Activated T-cell treated with anti-CD3 and anti-CD28 coated beads, Interleukin-2, amount 50 U/mL, for 4 hours (primary cell): ENCODE measurements around the gene SLC30A4. TPM values are rescaled to one million over a fixed set of nuclear protein-coding genes. Genes with fewer than 3 reads are reported as not detected.

Experiments
- ATAC-seq, 2 donors: fragments of 200-7000 bp; cut with Tn5 transposase; one replicate each; pipeline ENCODE4 v1.10.0; 2021
- DNase-seq: peaks from one replicate; pipeline ENCODE4 v3.0.0-alpha.2; 2020
- H3K27me3 Mint-ChIP-seq: one replicate; pipeline ENCODE4 v1.8.0; 2021; ENCODE audit warnings: low read depth, mixed read lengths
- H3K36me3 Mint-ChIP-seq: one replicate; pipeline ENCODE4 v1.8.0; 2022; ENCODE audit warnings: mixed read lengths; ENCODE audit not compliant: insufficient read depth
- H3K4me1 Mint-ChIP-seq: one replicate; pipeline ENCODE4 v1.8.0; 2021; ENCODE audit warnings: low read depth, mixed read lengths
- H3K4me3 Mint-ChIP-seq: one replicate; pipeline ENCODE4 v1.8.0; 2021; ENCODE audit warnings: mild to moderate bottlenecking, moderate library complexity, mixed read lengths
- H3K9me3 Mint-ChIP-seq: one replicate; pipeline ENCODE4 v1.8.0; 2021; ENCODE audit warnings: mixed read lengths
- total RNA-seq, 3 donors: library from RNA; stranded (reverse); gene quantifications; one replicate each; pipeline ENCODE4 v1.2.1, GENCODE V29; 2021

The SLC30A4 gene
- 1 to 10 TPM in 2 of 3 donors, under 1 TPM in 1; 0.98 to 1.2 (median 1.1) TPM for total RNA-seq

- ATAC-seq, result peak; percentile 92
- Mint-ChIP-seq H3K27me3 (peaks cover 3% of the 10 kb centered on the region), H3K4me1 (peaks cover 24% of the 10 kb centered on the region), H3K9me3 (no peaks in the 10 kb centered on the region), H3K36me3 (peaks cover 5% of the 10 kb centered on the region), H3K4me3 (peak within 1 kb of the TSS; percentile 87)
- DNase-seq, result peak; percentile 59
Measured at GRCh38 chr15:45522328-45523165, at the start of gene SLC30A4. Gene SLC30A4 (minus strand): TSS chr15:45522755. CDS start chr15:45522354, 401 bp downstream.

- no peak for ATAC-seq
Measured at GRCh38 chr15:45555934-45556608, 33.5 kb upstream of the SLC30A4 start.

GRCh38 chr15:45551676-45552075 is 29.1 kb upstream of the SLC30A4 start:
- Mint-ChIP-seq H3K4me3 (no peak overlapping the region), H3K4me1 (no peaks in the 10 kb centered on the region), H3K27me3 (peaks cover 22% of the 10 kb centered on the region), H3K9me3 (no peaks in the 10 kb centered on the region), H3K36me3 (no peaks in the 10 kb centered on the region)
- ATAC-seq, result no peak
- DNase-seq, result no peak

More at GRCh38 chr15:45555934-45556608, 33.5 kb upstream of the SLC30A4 start:
- DNase-seq, result no peak
- H3K4me3 Mint-ChIP-seq, result no peak overlapping the region
- peaks cover 31% of the 10 kb centered on the region for H3K27me3 Mint-ChIP-seq
- H3K4me1 Mint-ChIP-seq, result no peaks in the 10 kb centered on the region
- no peaks in the 10 kb centered on the region for H3K9me3 Mint-ChIP-seq
- H3K36me3 Mint-ChIP-seq, result no peaks in the 10 kb centered on the region

GRCh38 chr15:45550436-45550835 is 27.9 kb upstream of the SLC30A4 start:
- no peaks in the 10 kb centered on the region for H3K4me1 Mint-ChIP-seq
- no peak overlapping the region for H3K4me3 Mint-ChIP-seq
- no peaks in the 10 kb centered on the region for H3K36me3 Mint-ChIP-seq
- ATAC-seq (no peak), DNase-seq (no peak)
- no peaks in the 10 kb centered on the region for H3K9me3 Mint-ChIP-seq
- H3K27me3 Mint-ChIP-seq, result peaks cover 16% of the 10 kb centered on the region

- Mint-ChIP-seq H3K36me3 (no peaks in the 10 kb centered on the region), H3K27me3 (peaks cover 15% of the 10 kb centered on the region), H3K9me3 (no peaks in the 10 kb centered on the region), H3K4me3 (no peak overlapping the region), H3K4me1 (no peaks in the 10 kb centered on the region)
- ATAC-seq (no peak), DNase-seq (no peak)
Measured at GRCh38 chr15:45549541-45550220, 27.1 kb upstream of the SLC30A4 start.

GRCh38 chr15:45548753-45549520 is 26.4 kb upstream of the SLC30A4 start:
- Mint-ChIP-seq H3K27me3 (peaks cover 11% of the 10 kb centered on the region), H3K4me1 (no peaks in the 10 kb centered on the region), H3K9me3 (no peaks in the 10 kb centered on the region), H3K36me3 (no peaks in the 10 kb centered on the region), H3K4me3 (no peak overlapping the region)
- no peak for DNase-seq
- ATAC-seq, result no peak

- no peak for DNase-seq
- no peaks in the 10 kb centered on the region for H3K4me1 Mint-ChIP-seq
- peaks cover 4% of the 10 kb centered on the region for H3K27me3 Mint-ChIP-seq
- H3K9me3 Mint-ChIP-seq, result no peaks in the 10 kb centered on the region
- H3K4me3 Mint-ChIP-seq, result no peak overlapping the region
- H3K36me3 Mint-ChIP-seq, result no peaks in the 10 kb centered on the region
- ATAC-seq, result no peak
Measured at GRCh38 chr15:45546789-45547188, 24.2 kb upstream of the SLC30A4 start.

- DNase-seq, result no peak
- H3K4me3 Mint-ChIP-seq, result no peak overlapping the region
- no peaks in the 10 kb centered on the region for H3K36me3 Mint-ChIP-seq
- peaks cover 4% of the 10 kb centered on the region for H3K27me3 Mint-ChIP-seq
- no peak for ATAC-seq
- H3K4me1 Mint-ChIP-seq, result no peaks in the 10 kb centered on the region
- H3K9me3 Mint-ChIP-seq, result no peaks in the 10 kb centered on the region
Measured at GRCh38 chr15:45544266-45545023, 21.9 kb upstream of the SLC30A4 start.

GRCh38 chr15:45543051-45543450 is 20.5 kb upstream of the SLC30A4 start:
- Mint-ChIP-seq H3K9me3 (no peaks in the 10 kb centered on the region), H3K36me3 (no peaks in the 10 kb centered on the region), H3K4me3 (no peak overlapping the region), H3K27me3 (peaks cover 4% of the 10 kb centered on the region), H3K4me1 (no peaks in the 10 kb centered on the region)
- ATAC-seq (no peak), DNase-seq (no peak)

- no peak for ATAC-seq
- DNase-seq, result no peak
- peaks cover 2% of the 10 kb centered on the region for H3K27me3 Mint-ChIP-seq
- H3K4me1 Mint-ChIP-seq, result no peaks in the 10 kb centered on the region
- H3K36me3 Mint-ChIP-seq, result no peaks in the 10 kb centered on the region
- H3K9me3 Mint-ChIP-seq, result no peaks in the 10 kb centered on the region
- H3K4me3 Mint-ChIP-seq, result no peak overlapping the region
Measured at GRCh38 chr15:45540531-45540930, 18.0 kb upstream of the SLC30A4 start.

GRCh38 chr15:45539680-45540079 is 17.1 kb upstream of the SLC30A4 start:
- DNase-seq (no peak), ATAC-seq (no peak)
- H3K4me1 Mint-ChIP-seq, result no peaks in the 10 kb centered on the region
- H3K9me3 Mint-ChIP-seq, result no peaks in the 10 kb centered on the region
- no peak overlapping the region for H3K4me3 Mint-ChIP-seq
- peaks cover 1% of the 10 kb centered on the region for H3K27me3 Mint-ChIP-seq
- no peaks in the 10 kb centered on the region for H3K36me3 Mint-ChIP-seq

GRCh38 chr15:45536934-45537333 is 14.4 kb upstream of the SLC30A4 start:
- Mint-ChIP-seq H3K27me3 (peaks cover 1% of the 10 kb centered on the region), H3K9me3 (no peaks in the 10 kb centered on the region), H3K4me3 (no peak overlapping the region), H3K4me1 (no peaks in the 10 kb centered on the region), H3K36me3 (no peaks in the 10 kb centered on the region)
- DNase-seq (no peak), ATAC-seq (no peak)

GRCh38 chr15:45535486-45536042 is 13.0 kb upstream of the SLC30A4 start:
- DNase-seq, result no peak
- Mint-ChIP-seq H3K4me1 (no peaks in the 10 kb centered on the region), H3K9me3 (no peaks in the 10 kb centered on the region), H3K27me3 (peaks cover 1% of the 10 kb centered on the region), H3K36me3 (no peaks in the 10 kb centered on the region), H3K4me3 (no peak overlapping the region)
- ATAC-seq, result no peak
